GM23338 (cell line): Measurements from ENCODE around the gene PER3.

Experiments
- CREB1 ChIP-seq: fragments of 250-450 bp; sonication (Bioruptor Pico); IDR thresholded peaks from 2 replicates; pipeline ENCODE4 v1.5.0; 2020; ENCODE audit warnings: low read depth, mild to moderate bottlenecking, moderate library complexity
- EZH2 ChIP-seq: fragments of 200-600 bp; sonication (generic); IDR thresholded peaks from one replicate; pipeline ENCODE4 v1.8.0; 2017; ENCODE audit warnings: antibody characterized with exemption, mild to moderate bottlenecking, low read depth; ENCODE audit not compliant: unreplicated experiment
- EZH2phosphoT487 ChIP-seq: fragments of 200-600 bp; sonication (generic); IDR thresholded peaks from one replicate; pipeline ENCODE4 v1.8.1; 2018; ENCODE audit warnings: antibody characterized with exemption; ENCODE audit not compliant: unreplicated experiment
- POLR2AphosphoS5 ChIP-seq: IDR thresholded peaks from 2 replicates; pipeline ENCODE4 v1.6.1; 2016; ENCODE audit warnings: antibody characterized with exemption, low read depth
- ZNF114 ChIP-seq: fragments of 250-450 bp; sonication (Bioruptor Pico); IDR thresholded peaks from 2 replicates; pipeline ENCODE4 v1.5.0; 2020; ENCODE audit warnings: mild to moderate bottlenecking, moderate library complexity
- ZNF331 ChIP-seq: fragments of 250-450 bp; sonication (Bioruptor Pico); IDR thresholded peaks from 2 replicates; pipeline ENCODE4 v1.5.0; 2020; ENCODE audit warnings: low read depth, mild to moderate bottlenecking, moderate library complexity
- TF ChIP-seq, protein P1 (sequence below), 2 experiments: fragments of 200-600 bp in 1 of 2; sonication (generic) in 1 of 2; conservative IDR thresholded peaks; 2 replicates each; pipeline versions ENCODE4 v1.5.1 to v1.6.1; 2016 to 2017; ENCODE audit warnings: antibody characterized with exemption in 2 of 2, low read depth in 2 of 2, mild to moderate bottlenecking in 2 of 2, moderate library complexity in 1 of 2
- TF ChIP-seq, protein P2 (sequence below): IDR thresholded peaks from one replicate; pipeline ENCODE4 v1.6.1; 2018; ENCODE audit warnings: antibody characterized with exemption; ENCODE audit not compliant: unreplicated experiment

DNA sequence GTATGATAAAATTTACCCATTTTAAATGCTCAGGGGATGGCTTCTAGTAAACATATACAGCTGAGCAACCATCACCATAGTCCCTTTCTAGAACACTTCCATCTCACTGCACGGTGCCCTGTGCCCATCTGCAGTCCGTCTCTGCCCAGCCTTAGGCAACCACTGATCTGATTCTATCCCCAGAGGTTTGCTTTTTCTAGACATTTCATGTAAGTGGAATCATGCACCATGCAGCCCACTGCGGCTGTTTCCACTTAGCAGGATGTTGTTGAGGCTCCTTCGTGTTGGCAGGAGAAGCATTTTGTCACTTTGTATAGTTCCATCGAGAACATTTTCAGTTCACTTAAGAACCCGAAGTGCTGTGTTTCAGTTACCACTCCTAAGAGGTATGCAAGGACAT, 40.7 kb upstream of the PER3 start:
- TF ChIP-seq, protein P1, sequence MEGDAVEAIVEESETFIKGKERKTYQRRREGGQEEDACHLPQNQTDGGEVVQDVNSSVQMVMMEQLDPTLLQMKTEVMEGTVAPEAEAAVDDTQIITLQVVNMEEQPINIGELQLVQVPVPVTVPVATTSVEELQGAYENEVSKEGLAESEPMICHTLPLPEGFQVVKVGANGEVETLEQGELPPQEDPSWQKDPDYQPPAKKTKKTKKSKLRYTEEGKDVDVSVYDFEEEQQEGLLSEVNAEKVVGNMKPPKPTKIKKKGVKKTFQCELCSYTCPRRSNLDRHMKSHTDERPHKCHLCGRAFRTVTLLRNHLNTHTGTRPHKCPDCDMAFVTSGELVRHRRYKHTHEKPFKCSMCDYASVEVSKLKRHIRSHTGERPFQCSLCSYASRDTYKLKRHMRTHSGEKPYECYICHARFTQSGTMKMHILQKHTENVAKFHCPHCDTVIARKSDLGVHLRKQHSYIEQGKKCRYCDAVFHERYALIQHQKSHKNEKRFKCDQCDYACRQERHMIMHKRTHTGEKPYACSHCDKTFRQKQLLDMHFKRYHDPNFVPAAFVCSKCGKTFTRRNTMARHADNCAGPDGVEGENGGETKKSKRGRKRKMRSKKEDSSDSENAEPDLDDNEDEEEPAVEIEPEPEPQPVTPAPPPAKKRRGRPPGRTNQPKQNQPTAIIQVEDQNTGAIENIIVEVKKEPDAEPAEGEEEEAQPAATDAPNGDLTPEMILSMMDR (conservative IDR thresholded peaks at IDR 0.05; ENCODE audit: low read depth in 2 of 2) = no peak
- TF ChIP-seq, protein P2, sequence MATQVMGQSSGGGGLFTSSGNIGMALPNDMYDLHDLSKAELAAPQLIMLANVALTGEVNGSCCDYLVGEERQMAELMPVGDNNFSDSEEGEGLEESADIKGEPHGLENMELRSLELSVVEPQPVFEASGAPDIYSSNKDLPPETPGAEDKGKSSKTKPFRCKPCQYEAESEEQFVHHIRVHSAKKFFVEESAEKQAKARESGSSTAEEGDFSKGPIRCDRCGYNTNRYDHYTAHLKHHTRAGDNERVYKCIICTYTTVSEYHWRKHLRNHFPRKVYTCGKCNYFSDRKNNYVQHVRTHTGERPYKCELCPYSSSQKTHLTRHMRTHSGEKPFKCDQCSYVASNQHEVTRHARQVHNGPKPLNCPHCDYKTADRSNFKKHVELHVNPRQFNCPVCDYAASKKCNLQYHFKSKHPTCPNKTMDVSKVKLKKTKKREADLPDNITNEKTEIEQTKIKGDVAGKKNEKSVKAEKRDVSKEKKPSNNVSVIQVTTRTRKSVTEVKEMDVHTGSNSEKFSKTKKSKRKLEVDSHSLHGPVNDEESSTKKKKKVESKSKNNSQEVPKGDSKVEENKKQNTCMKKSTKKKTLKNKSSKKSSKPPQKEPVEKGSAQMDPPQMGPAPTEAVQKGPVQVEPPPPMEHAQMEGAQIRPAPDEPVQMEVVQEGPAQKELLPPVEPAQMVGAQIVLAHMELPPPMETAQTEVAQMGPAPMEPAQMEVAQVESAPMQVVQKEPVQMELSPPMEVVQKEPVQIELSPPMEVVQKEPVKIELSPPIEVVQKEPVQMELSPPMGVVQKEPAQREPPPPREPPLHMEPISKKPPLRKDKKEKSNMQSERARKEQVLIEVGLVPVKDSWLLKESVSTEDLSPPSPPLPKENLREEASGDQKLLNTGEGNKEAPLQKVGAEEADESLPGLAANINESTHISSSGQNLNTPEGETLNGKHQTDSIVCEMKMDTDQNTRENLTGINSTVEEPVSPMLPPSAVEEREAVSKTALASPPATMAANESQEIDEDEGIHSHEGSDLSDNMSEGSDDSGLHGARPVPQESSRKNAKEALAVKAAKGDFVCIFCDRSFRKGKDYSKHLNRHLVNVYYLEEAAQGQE = no peak
- TF ChIP-seq EZH2 = no peak
- no peak for TF ChIP-seq CREB1
- no peak for TF ChIP-seq ZNF331 (CRISPR knock-in tag)
- TF ChIP-seq POLR2AphosphoS5 = no peak
- TF ChIP-seq EZH2phosphoT487 = no peak
- TF ChIP-seq ZNF114 (CRISPR knock-in tag) = no peak
